Astrocyte of the cerebellum (primary cell): Measurements from ENCODE around the gene HIVEP3.

Experiments
- DNase-seq: peaks from one replicate; pipeline ENCODE4 v3.0.0-alpha.2; 2011; ENCODE audit warnings: low read depth
- H3K4me3 ChIP-seq: 2 replicates; pipeline ENCODE4 v1.5.1; 2011; ENCODE audit warnings: mild to moderate bottlenecking, low read depth, low read length, moderate library complexity
- CTCF ChIP-seq: IDR thresholded peaks from 2 replicates; pipeline ENCODE4 v1.5.1; 2012; ENCODE audit warnings: low read length, low read depth, moderate library complexity, mild to moderate bottlenecking; ENCODE audit errors: missing control alignments
- in situ Hi-C: cut with HindIII; loops from 2 replicates; pipeline ENCODE4 v1.10.0; 2017; ENCODE audit warnings: low sequenced_read_pairs

The HIVEP3 gene

DNA sequence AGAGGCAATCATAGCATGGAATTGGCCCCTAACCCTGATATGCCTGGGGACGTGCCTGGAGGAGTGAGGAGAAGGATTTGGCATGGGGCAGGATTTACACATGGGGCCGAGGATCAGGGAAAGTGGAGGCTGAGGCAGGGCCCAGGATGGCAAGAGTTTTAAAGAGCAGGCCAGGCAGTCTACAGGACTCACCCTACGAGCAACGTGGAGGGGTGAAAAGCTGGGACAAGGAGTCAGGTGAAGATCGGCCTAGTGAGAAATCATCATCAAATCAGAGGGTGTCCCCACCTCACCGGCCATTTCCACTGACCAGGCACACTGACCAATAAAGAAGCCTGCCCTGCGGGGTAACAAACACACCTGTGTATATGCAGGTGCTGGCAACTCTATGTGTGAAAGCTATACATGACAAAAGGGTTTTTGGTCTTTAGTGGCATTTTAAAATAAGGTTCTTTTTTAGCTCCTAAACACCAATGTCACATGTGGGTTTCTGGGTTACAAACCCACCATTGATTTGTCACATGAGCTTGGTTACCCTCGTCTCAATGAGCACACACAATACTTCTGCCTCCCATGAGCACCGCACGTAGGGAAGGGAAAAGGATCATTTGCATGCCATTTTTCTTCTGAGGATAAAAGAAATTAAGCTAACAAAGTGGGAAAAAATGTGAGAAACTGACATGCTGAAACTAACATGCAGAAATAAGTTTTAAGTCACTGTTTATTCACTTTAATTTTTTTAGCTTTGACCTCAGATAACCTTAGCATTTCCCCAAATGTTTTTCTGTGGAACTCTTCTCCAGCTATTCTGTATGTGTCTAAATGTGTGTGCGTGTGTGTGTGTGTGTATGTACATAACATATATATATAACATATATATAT lies 266.1 kb downstream of the HIVEP3 start:
- in situ Hi-C loops: no loop called here
- H3K4me3 ChIP-seq: no peak overlapping the region
- TF ChIP-seq CTCF: no peak
- no peak for DNase-seq

DNA sequence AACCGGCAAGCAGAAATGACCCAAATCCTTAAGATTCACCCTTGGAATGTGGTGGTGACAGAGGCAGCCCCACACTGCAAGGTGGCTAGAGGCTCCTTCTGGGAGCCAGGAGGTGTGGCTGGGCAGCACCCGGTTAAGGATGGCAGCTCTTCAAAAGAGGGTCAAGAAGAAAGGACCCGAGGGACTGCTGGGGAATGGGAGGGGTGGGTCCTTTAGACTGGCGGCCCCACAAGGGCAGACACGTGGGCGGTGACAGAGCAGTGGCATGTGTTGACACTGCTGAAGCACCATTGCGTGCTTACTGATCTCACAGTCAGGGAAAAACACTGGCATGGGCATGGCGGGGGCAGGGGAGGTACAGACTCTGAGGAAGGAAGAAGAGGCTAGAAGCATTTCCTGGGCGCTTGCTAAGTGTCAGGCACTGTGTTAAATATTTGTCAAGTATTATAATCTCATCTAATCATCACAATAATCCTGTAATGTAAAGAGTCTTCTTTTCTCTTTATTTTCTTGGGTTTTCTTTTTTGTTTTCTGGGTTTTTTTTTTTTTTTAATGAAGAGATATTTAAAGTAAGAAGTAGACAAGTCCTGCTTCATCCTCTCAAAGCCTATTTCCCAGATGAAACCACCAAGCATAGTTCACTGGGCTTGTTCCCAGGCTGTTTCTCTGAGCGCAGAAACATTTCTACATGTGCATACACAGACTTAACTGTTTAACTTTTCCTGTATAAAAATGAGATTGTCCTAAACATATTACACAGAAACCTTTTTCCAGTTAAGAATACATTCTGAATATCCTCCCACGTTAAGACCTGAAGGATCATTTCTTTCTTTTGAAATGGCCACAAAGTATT lies 268.5 kb downstream of the HIVEP3 start:
- no peak for TF ChIP-seq CTCF
- H3K4me3 ChIP-seq: no peak overlapping the region
- DNase-seq: no peak
- in situ Hi-C loops: no loop called here

DNA sequence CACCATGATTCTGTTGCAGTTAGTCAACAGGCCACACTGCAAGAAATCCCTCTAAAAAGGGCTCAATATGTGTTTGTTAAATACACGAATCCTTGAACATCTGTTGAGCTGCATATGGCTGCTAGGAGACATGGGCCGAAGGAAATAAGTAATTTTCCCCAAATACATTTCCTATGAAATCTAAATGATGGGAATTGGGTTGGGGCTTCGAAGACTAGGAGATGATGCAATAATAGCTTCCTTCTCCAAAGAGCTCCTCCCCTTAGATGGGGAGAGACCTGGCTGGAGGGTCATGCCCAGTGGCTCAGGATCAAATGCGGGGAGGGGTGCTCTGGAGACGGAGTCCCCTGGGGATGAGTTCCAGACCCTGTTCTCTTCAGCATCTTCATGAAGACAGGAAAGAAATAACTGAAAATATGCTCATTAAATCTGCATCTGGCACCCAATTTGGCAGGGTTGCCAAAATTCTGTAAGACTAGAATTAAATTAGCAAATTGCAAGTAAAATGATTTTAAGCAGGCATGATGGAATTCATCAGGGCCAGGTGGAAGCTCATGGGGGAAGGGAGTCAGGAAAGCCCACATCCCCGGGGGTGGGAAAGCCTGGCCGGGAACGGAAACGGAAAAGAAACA lies 269.2 kb downstream of the HIVEP3 start:
- in situ Hi-C loops: no loop called here
- H3K4me3 ChIP-seq: no peak overlapping the region
- DNase-seq: no peak
- TF ChIP-seq CTCF: no peak

GRCh38 chr1:41648844-41649243 lies 269.9 kb downstream of the HIVEP3 start:
- in situ Hi-C loops: no loop called here
- no peak for DNase-seq
- no peak overlapping the region for H3K4me3 ChIP-seq
- no peak for TF ChIP-seq CTCF

- TF ChIP-seq CTCF: no peak
- no peak for DNase-seq
- H3K4me3 ChIP-seq: no peak overlapping the region
- in situ Hi-C loops: no loop called here
Measured at GRCh38 chr1:41648230-41648629, 270.5 kb downstream of the HIVEP3 start.
